ENCODE data around the gene FBXO38.

The FBXO38 gene

GRCh38 chr5:148352696-148353095 is 31.1 kb upstream of the FBXO38 start:
- Histone ChIP-seq H3K27ac (no peak overlapping the region), H3K4me2 (ENCODE audit: low read length) (no peak overlapping the region), H3K9me3 (ENCODE audit: control insufficient read depth, low read length) (no peaks in the 10 kb centered on the region), H3K27me3 (ENCODE audit: control insufficient read depth, insufficient read depth, low read length) (no peaks in the 10 kb centered on the region), H2AFZ (no peak overlapping the region), H3K36me3 (ENCODE audit: control insufficient read depth, insufficient read depth, low read length) (no peaks in the 10 kb centered on the region), H3K9ac (no peak overlapping the region), H3K4me3 (ENCODE audit: low read depth, low read length) (no peak overlapping the region), H3K79me2 (no peaks in the 10 kb centered on the region), H3K4me1 (no peaks in the 10 kb centered on the region)
- TF ChIP-seq CTCF (IDR thresholded peaks at IDR 0.05): no peak

GRCh38 chr5:148353634-148354033 is 30.1 kb upstream of the FBXO38 start:
- Histone ChIP-seq H3K27ac (no peak overlapping the region), H3K9ac (no peak overlapping the region), H3K4me2 (ENCODE audit: low read length) (no peak overlapping the region), H3K79me2 (no peaks in the 10 kb centered on the region), H2AFZ (no peak overlapping the region), H3K4me3 (ENCODE audit: low read depth, low read length) (no peak overlapping the region), H3K9me3 (ENCODE audit: control insufficient read depth, low read length) (no peaks in the 10 kb centered on the region), H3K36me3 (ENCODE audit: control insufficient read depth, insufficient read depth, low read length) (no peaks in the 10 kb centered on the region), H3K4me1 (no peaks in the 10 kb centered on the region), H3K27me3 (ENCODE audit: control insufficient read depth, insufficient read depth, low read length) (no peaks in the 10 kb centered on the region)
- no peak for TF ChIP-seq CTCF (IDR thresholded peaks at IDR 0.05)

GRCh38 chr5:148364343-148364742 is 19.4 kb upstream of the FBXO38 start:
- Histone ChIP-seq H3K27me3 (ENCODE audit: control insufficient read depth, insufficient read depth, low read length) (no peaks in the 10 kb centered on the region), H3K36me3 (ENCODE audit: control insufficient read depth, insufficient read depth, low read length) (no peaks in the 10 kb centered on the region), H3K27ac (no peak overlapping the region), H3K79me2 (no peaks in the 10 kb centered on the region), H3K4me2 (ENCODE audit: low read length) (no peak overlapping the region), H3K4me1 (no peaks in the 10 kb centered on the region), H2AFZ (no peak overlapping the region), H3K4me3 (ENCODE audit: low read depth, low read length) (no peak overlapping the region), H3K9ac (no peak overlapping the region), H3K9me3 (ENCODE audit: control insufficient read depth, low read length) (peaks cover 2% of the 10 kb centered on the region)
- TF ChIP-seq CTCF (IDR thresholded peaks at IDR 0.05): no peak

GRCh38 chr5:148368299-148368698 is 15.5 kb upstream of the FBXO38 start:
- Histone ChIP-seq H3K9ac (no peak overlapping the region), H3K79me2 (no peaks in the 10 kb centered on the region), H3K27ac (no peak overlapping the region), H2AFZ (no peak overlapping the region), H3K9me3 (ENCODE audit: control insufficient read depth, low read length) (peaks cover 2% of the 10 kb centered on the region), H3K27me3 (ENCODE audit: control insufficient read depth, insufficient read depth, low read length) (no peaks in the 10 kb centered on the region), H3K4me2 (ENCODE audit: low read length) (no peak overlapping the region), H3K4me3 (ENCODE audit: low read depth, low read length) (no peak overlapping the region), H3K36me3 (ENCODE audit: control insufficient read depth, insufficient read depth, low read length) (no peaks in the 10 kb centered on the region), H3K4me1 (no peaks in the 10 kb centered on the region)
- no peak for TF ChIP-seq CTCF (IDR thresholded peaks at IDR 0.05)

GRCh38 chr5:148372166-148372725 is 11.5 kb upstream of the FBXO38 start:
- Histone ChIP-seq H3K4me1 (no peaks in the 10 kb centered on the region), H3K27me3 (ENCODE audit: control insufficient read depth, insufficient read depth, low read length) (no peaks in the 10 kb centered on the region), H3K36me3 (ENCODE audit: control insufficient read depth, insufficient read depth, low read length) (no peaks in the 10 kb centered on the region), H3K4me2 (ENCODE audit: low read length) (no peak overlapping the region), H3K9ac (no peak overlapping the region), H3K9me3 (ENCODE audit: control insufficient read depth, low read length) (peaks cover 2% of the 10 kb centered on the region), H2AFZ (no peak overlapping the region), H3K4me3 (ENCODE audit: low read depth, low read length) (no peak overlapping the region), H3K79me2 (no peaks in the 10 kb centered on the region), H3K27ac (no peak overlapping the region)
- TF ChIP-seq CTCF (IDR thresholded peaks at IDR 0.05): no peak
